Esophagus squamous epithelium (tissue), 4 donors: ENCODE measurements around the gene ROR2.

Source experiments
- CTCF ChIP-seq, 6 experiments: fragments of 450-650 bp in 4 of 6; fragments of 200-600 bp in 2 of 6; sonication (generic) in 2 of 6; IDR thresholded peaks; one replicate each; pipeline ENCODE4 v1.5.1; 2016 to 2019; ENCODE audit warnings: antibody characterized with exemption in 6 of 6, mild to moderate bottlenecking in 4 of 6, moderate library complexity in 4 of 6
- POLR2A ChIP-seq, 4 donors: fragments of 450-650 bp; IDR thresholded peaks; one replicate each; pipeline ENCODE4 v1.6.1; 2017; ENCODE audit warnings: antibody characterized with exemption in 4 of 4, mild to moderate bottlenecking in 4 of 4, moderate library complexity in 3 of 4

GRCh38 chr9:91807643-91808246 is 142.3 kb downstream of the ROR2 start:
- TF ChIP-seq CTCF (IDR thresholded peaks at IDR 0.05) (no peak), POLR2A (IDR thresholded peaks at IDR 0.05) (no peak)
